CD8-positive, alpha-beta memory T cell (primary cell): ENCODE results near the gene COG2. TPM values are rescaled to one million over a fixed set of nuclear protein-coding genes. Genes with fewer than 3 reads are reported as not detected.
A peak's percentile ranks its signal among the peaks of the same experiment; 100 is the strongest.
"Not testable (repeated sequence)": the region's sequence is repeated elsewhere in the genome, so short reads cannot be mapped to it uniquely, and the experiment has no call there.

ENCODE experiments used
- CTCF ChIA-PET: fragments of 350-600 bp; sonication (Branson Sonifier 250); formaldehyde crosslinking; loops from one replicate; lab custom pipeline; 2021; ENCODE audit warnings: antibody characterized with exemption; lab: Charles Lee
- POLR2A ChIA-PET: fragments of 350-600 bp; sonication (Branson Sonifier 250); formaldehyde crosslinking; loops from one replicate; lab custom pipeline; 2021; ENCODE audit warnings: antibody characterized with exemption; lab: Charles Lee
- DNase-seq, 5 donors: peaks; one replicate each; pipeline versions ENCODE4 v3.0.0 to v3.0.0-alpha.2; 2020 to 2022; ENCODE audit warnings: mixed read lengths in 1 of 5
- H3K27ac ChIP-seq: one replicate; pipeline ENCODE4 v1.7.0; 2013; ENCODE audit warnings: low read depth, mild to moderate bottlenecking, low read length, moderate library complexity
- H3K27me3 ChIP-seq: 2 replicates; pipeline ENCODE4 v1.7.0; 2013; ENCODE audit warnings: low read length, mild to moderate bottlenecking; ENCODE audit not compliant: insufficient read depth, poor library complexity, severe bottlenecking
- H3K36me3 ChIP-seq: 2 replicates; pipeline ENCODE4 v1.7.0; 2013; ENCODE audit warnings: mild to moderate bottlenecking, low read length, moderate library complexity; ENCODE audit not compliant: insufficient read depth
- H3K4me1 ChIP-seq: 2 replicates; pipeline ENCODE4 v1.7.0; 2013; ENCODE audit warnings: mild to moderate bottlenecking, low read length, moderate library complexity; ENCODE audit not compliant: insufficient read depth
- H3K4me3 ChIP-seq: 2 replicates; pipeline ENCODE4 v1.7.0; 2013; ENCODE audit warnings: mild to moderate bottlenecking, low read length
- H3K9me3 ChIP-seq: 2 replicates; pipeline ENCODE4 v1.7.0; 2013; ENCODE audit warnings: mild to moderate bottlenecking, low read length
- H3K27ac Mint-ChIP-seq, 8 donors: one replicate each; pipeline ENCODE4 v1.8.0; 2020 to 2021; ENCODE audit warnings: mixed read lengths in 8 of 8, mild to moderate bottlenecking in 6 of 8, inconsistent platforms in 3 of 8, moderate library complexity in 3 of 8
- H3K27me3 Mint-ChIP-seq, 2 donors: one replicate each; pipeline ENCODE4 v1.8.0; 2020 to 2021; ENCODE audit warnings: mixed read lengths in 2 of 2, mild to moderate bottlenecking in 1 of 2, moderate library complexity in 1 of 2
- H3K36me3 Mint-ChIP-seq, 3 donors: one replicate each; pipeline ENCODE4 v1.8.0; 2020 to 2021; ENCODE audit warnings: mixed read lengths in 3 of 3, inconsistent platforms in 1 of 3, mild to moderate bottlenecking in 1 of 3
- H3K4me1 Mint-ChIP-seq, 3 donors: one replicate each; pipeline ENCODE4 v1.8.0; 2020 to 2021; ENCODE audit warnings: mixed read lengths in 3 of 3, inconsistent platforms in 1 of 3, mild to moderate bottlenecking in 1 of 3
- H3K4me3 Mint-ChIP-seq, 7 donors: one replicate each; pipeline ENCODE4 v1.8.0; 2020 to 2021; ENCODE audit warnings: mixed read lengths in 7 of 7, mild to moderate bottlenecking in 6 of 7, moderate library complexity in 4 of 7, inconsistent platforms in 2 of 7
- H3K9me3 Mint-ChIP-seq, 5 donors: one replicate each; pipeline ENCODE4 v1.8.0; 2020 to 2022; ENCODE audit warnings: mixed read lengths in 5 of 5, mild to moderate bottlenecking in 3 of 5, moderate library complexity in 2 of 5, inconsistent platforms in 1 of 5
- polyA plus RNA-seq: library from polyadenylated mRNA; unstranded; fragments of 300-500 nt; fragmentation: Illumina TruSeq; gene quantifications from one replicate; pipeline ENCODE4 v1.2.3, GENCODE V29; 2021
- total RNA-seq, 2 experiments: library from RNA; stranded (reverse); gene quantifications; one replicate each; pipeline ENCODE4 v1.2.3, GENCODE V29; 2021

COG2 gene
- total and polyA plus RNA-seq, 3 experiments from 2014 or later = 35.0 to 47.5 (median 45.0) TPM

GRCh38 chr1:230710543-230710904 lies 68.2 kb downstream of the COG2 start:
- Mint-ChIP-seq H3K9me3 (no peaks in the 10 kb centered on the region), H3K4me1 (peaks cover 5 to 8% (median 8%) of the 10 kb centered on the region in 3 donors), H3K36me3 (no peaks in the 10 kb centered on the region), H3K4me3 (no peak overlapping the region), H3K27me3 (peaks cover 9 to 39% of the 10 kb centered on the region in 2 donors), H3K27ac (no peak overlapping the region)
- Histone ChIP-seq H3K36me3 (no peaks in the 10 kb centered on the region), H3K27ac (no peak overlapping the region), H3K4me3 (no peak overlapping the region), H3K27me3 (no peaks in the 10 kb centered on the region), H3K9me3 (no peaks in the 10 kb centered on the region), H3K4me1 (no peaks in the 10 kb centered on the region)
- ChIA-PET CTCF (no interaction called here), POLR2A (no interaction called here)
- no peak for DNase-seq

- CTCF ChIA-PET = no interaction called here
- Mint-ChIP-seq H3K9me3 (no peaks in the 10 kb centered on the region), H3K27me3 (peaks cover 8 to 41% of the 10 kb centered on the region in 2 donors), H3K4me3 (no peak overlapping the region), H3K4me1 (peaks cover 5 to 8% (median 8%) of the 10 kb centered on the region in 3 donors), H3K27ac (no peak overlapping the region), H3K36me3 (no peaks in the 10 kb centered on the region)
- Histone ChIP-seq H3K4me3 (no peak overlapping the region), H3K4me1 (no peaks in the 10 kb centered on the region), H3K9me3 (no peaks in the 10 kb centered on the region), H3K27ac (no peak overlapping the region), H3K27me3 (no peaks in the 10 kb centered on the region), H3K36me3 (no peaks in the 10 kb centered on the region)
- POLR2A ChIA-PET = no interaction called here
- no peak for DNase-seq
Observed at GRCh38 chr1:230711245-230711644, 69.0 kb downstream of the COG2 start.

- H3K36me3 ChIP-seq = no peaks in the 10 kb centered on the region
- peaks cover 5 to 8% (median 8%) of the 10 kb centered on the region in 3 donors for H3K4me1 Mint-ChIP-seq
- no peaks in the 10 kb centered on the region for H3K36me3 Mint-ChIP-seq
- CTCF ChIA-PET = no interaction called here
- POLR2A ChIA-PET = no interaction called here
- no peak for DNase-seq
- H3K4me1 ChIP-seq = no peaks in the 10 kb centered on the region
- H3K27ac ChIP-seq = no peak overlapping the region
- no peaks in the 10 kb centered on the region for H3K27me3 ChIP-seq
- no peak overlapping the region for H3K27ac Mint-ChIP-seq
- H3K4me3 ChIP-seq = no peak overlapping the region
- H3K9me3 ChIP-seq = no peaks in the 10 kb centered on the region
- H3K4me3 Mint-ChIP-seq = no peak overlapping the region
- peaks cover 0 to 4% (median 0%) of the 10 kb centered on the region in 5 donors for H3K9me3 Mint-ChIP-seq
- H3K27me3 Mint-ChIP-seq = peaks cover 7 to 34% of the 10 kb centered on the region in 2 donors
Observed at GRCh38 chr1:230712470-230712942, 70.2 kb downstream of the COG2 start.

- ChIA-PET CTCF (no interaction called here), POLR2A (no interaction called here)
- Mint-ChIP-seq H3K9me3 (peaks cover 0 to 4% (median 0%) of the 10 kb centered on the region in 5 donors), H3K4me3 (no peak overlapping the region), H3K36me3 (no peaks in the 10 kb centered on the region), H3K27me3 (peaks cover 6 to 28% of the 10 kb centered on the region in 2 donors), H3K4me1 (peaks cover 2% of the 10 kb centered on the region in 3 donors), H3K27ac (peak overlapping the region in 1 of 8 donors; percentile 41)
- no peaks in the 10 kb centered on the region for H3K27me3 ChIP-seq
- no peaks in the 10 kb centered on the region for H3K4me1 ChIP-seq
- H3K36me3 ChIP-seq = no peaks in the 10 kb centered on the region
- H3K4me3 ChIP-seq = no peak overlapping the region
- H3K9me3 ChIP-seq = no peaks in the 10 kb centered on the region
- no peak overlapping the region for H3K27ac ChIP-seq
- no peak for DNase-seq
Observed at GRCh38 chr1:230713138-230713537, 70.9 kb downstream of the COG2 start.

- CTCF ChIA-PET = no interaction called here
- H3K27me3 Mint-ChIP-seq = peaks cover 6 to 24% of the 10 kb centered on the region in 2 donors
- no peaks in the 10 kb centered on the region for H3K36me3 ChIP-seq
- H3K4me1 Mint-ChIP-seq = no peaks in the 10 kb centered on the region
- H3K27ac Mint-ChIP-seq = no peak overlapping the region
- no peaks in the 10 kb centered on the region for H3K9me3 ChIP-seq
- H3K27ac ChIP-seq = no peak overlapping the region
- POLR2A ChIA-PET = no interaction called here
- H3K4me3 Mint-ChIP-seq = no peak overlapping the region
- no peak overlapping the region for H3K4me3 ChIP-seq
- H3K36me3 Mint-ChIP-seq = no peaks in the 10 kb centered on the region
- no peak for DNase-seq
- no peaks in the 10 kb centered on the region for H3K4me1 ChIP-seq
- H3K27me3 ChIP-seq = no peaks in the 10 kb centered on the region
- H3K9me3 Mint-ChIP-seq = peaks cover 0 to 4% (median 0%) of the 10 kb centered on the region in 5 donors
Observed at GRCh38 chr1:230713547-230713914, 71.2 kb downstream of the COG2 start.

- POLR2A ChIA-PET = no interaction called here
- Histone ChIP-seq H3K4me3 (no peak within 1 kb of the TSS), H3K4me1 (no peaks in the 10 kb centered on the region), H3K9me3 (no peaks in the 10 kb centered on the region), H3K27ac (no peak within 1 kb of the TSS), H3K36me3 (no peaks in the 10 kb centered on the region), H3K27me3 (no peaks in the 10 kb centered on the region)
- DNase-seq = no peak
- H3K36me3 Mint-ChIP-seq = no peaks in the 10 kb centered on the region
- H3K4me1 Mint-ChIP-seq = no peaks in the 10 kb centered on the region
- no peak within 1 kb of the TSS for H3K4me3 Mint-ChIP-seq
- H3K9me3 Mint-ChIP-seq = peaks cover 0 to 4% (median 0%) of the 10 kb centered on the region in 5 donors
- H3K27ac Mint-ChIP-seq = peak within 1 kb of the TSS in 1 of 8 donors; percentile 41
- peaks cover 4 to 27% of the 10 kb centered on the region in 2 donors for H3K27me3 Mint-ChIP-seq
- CTCF ChIA-PET = no interaction called here
Observed at GRCh38 chr1:230713915-230714764, 71.9 kb downstream of the COG2 start, which contains the start of gene AGT. Gene AGT (minus strand): TSS chr1:230714122. CDS start chr1:230710823, 3,299 bp downstream.

- H3K9me3 Mint-ChIP-seq = peaks cover 0 to 4% (median 0%) of the 10 kb centered on the region in 5 donors
- H3K27me3 Mint-ChIP-seq = peaks cover 6 to 28% of the 10 kb centered on the region in 2 donors
- H3K4me1 ChIP-seq = no peaks in the 10 kb centered on the region
- no peaks in the 10 kb centered on the region for H3K36me3 Mint-ChIP-seq
- DNase-seq = no peak
- POLR2A ChIA-PET = no interaction called here
- no peak overlapping the region for H3K27ac ChIP-seq
- H3K4me3 ChIP-seq = no peak overlapping the region
- H3K9me3 ChIP-seq = no peaks in the 10 kb centered on the region
- H3K27ac Mint-ChIP-seq = no peak overlapping the region
- H3K27me3 ChIP-seq = no peaks in the 10 kb centered on the region
- CTCF ChIA-PET = no interaction called here
- H3K4me3 Mint-ChIP-seq = no peak overlapping the region
- no peaks in the 10 kb centered on the region for H3K4me1 Mint-ChIP-seq
- H3K36me3 ChIP-seq = no peaks in the 10 kb centered on the region
Observed at GRCh38 chr1:230715510-230715909, 73.2 kb downstream of the COG2 start.

- H3K36me3 Mint-ChIP-seq, H3K4me1 Mint-ChIP-seq, POLR2A ChIA-PET, H3K36me3 ChIP-seq, DNase-seq, H3K27ac ChIP-seq, H3K9me3 ChIP-seq, H3K27me3 ChIP-seq, CTCF ChIA-PET, H3K9me3 Mint-ChIP-seq, H3K4me3 Mint-ChIP-seq, H3K4me1 ChIP-seq, H3K27ac Mint-ChIP-seq, H3K4me3 ChIP-seq: not testable (repeated sequence)
- peaks cover 11 to 32% of the 10 kb centered on the region in 2 donors for H3K27me3 Mint-ChIP-seq
Observed at GRCh38 chr1:230716453-230716852, 74.2 kb downstream of the COG2 start.
